Breast epithelium (tissue), 4 donors: ENCODE results near the gene MAPK1IP1L. TPM values are rescaled to one million over a fixed set of nuclear protein-coding genes. Genes with fewer than 3 reads are reported as not detected.

ENCODE experiments used
- DNase-seq, 2 donors: peaks; one replicate each; pipeline ENCODE4 v3.0.0-alpha.2; 2019; ENCODE audit warnings: low spot score in 2 of 2
- H3K27ac ChIP-seq, 2 donors: fragments of 200-600 bp; sonication (generic) in 1 of 2; one replicate each; pipeline ENCODE4 v1.5.1; 2016 to 2019; ENCODE audit warnings: mild to moderate bottlenecking in 1 of 2
- H3K27me3 ChIP-seq, 2 donors: fragments of 200-600 bp; sonication (generic) in 1 of 2; one replicate each; pipeline versions ENCODE4 v1.5.1 to v1.6.0; 2017 to 2019; ENCODE audit warnings: control low read depth in 1 of 2, mild to moderate bottlenecking in 1 of 2
- H3K36me3 ChIP-seq: fragments of 200-600 bp; one replicate; pipeline ENCODE4 v1.5.1; 2019
- H3K4me1 ChIP-seq, 2 donors: fragments of 200-600 bp; sonication (generic); one replicate each; pipeline ENCODE4 v1.5.1; 2016 to 2019; ENCODE audit warnings: control low read depth in 1 of 2
- H3K4me3 ChIP-seq, 3 donors: fragments of 200-600 bp; sonication (generic); 1 replicate in 2 of 3; 2 replicates in 1 of 3; pipeline ENCODE4 v1.5.1; 2016 to 2019; ENCODE audit warnings: mild to moderate bottlenecking in 3 of 3, moderate library complexity in 2 of 3
- H3K9me3 ChIP-seq, 2 donors: fragments of 200-600 bp; sonication (generic) in 1 of 2; one replicate each; pipeline ENCODE4 v1.5.1; 2016 to 2019; ENCODE audit warnings: control low read depth in 1 of 2
- CTCF ChIP-seq, 3 donors: fragments of 450-650 bp; IDR thresholded peaks; one replicate each; pipeline ENCODE4 v1.5.1; 2016 to 2017; ENCODE audit warnings: antibody characterized with exemption in 3 of 3, mild to moderate bottlenecking in 3 of 3, moderate library complexity in 3 of 3
- POLR2A ChIP-seq: fragments of 450-650 bp; IDR thresholded peaks from one replicate; pipeline ENCODE4 v1.6.1; 2016; ENCODE audit warnings: antibody characterized with exemption, mild to moderate bottlenecking, moderate library complexity
- POLR2AphosphoS5 ChIP-seq, 3 donors: sonication (generic); formaldehyde crosslinking; IDR thresholded peaks; one replicate each; pipeline ENCODE4 v1.6.1; 2017; ENCODE audit warnings: antibody characterized with exemption in 3 of 3
- intact Hi-C: fragments of 100-400 bp; cut with DNase I; formaldehyde crosslinking; loops from one replicate; pipeline ENCODE4 v1.15.1; 2023; ENCODE audit warnings: low total_unique reads
- total RNA-seq, 3 donors: library from RNA; depleted of rRNA; stranded (reverse); fragments of >200 nt; gene quantifications; one replicate each; pipeline ENCODE4 v1.1.0, GENCODE V29; 2016

The MAPK1IP1L gene
- total RNA-seq, 3 donors from 2014 or later, result 37.7 to 60.4 (median 39.4) TPM

GRCh38 chr14:55038708-55039107, 12.7 kb upstream of the MAPK1IP1L start:
- Histone ChIP-seq H3K27me3 (no peaks in the 10 kb centered on the region), H3K27ac (no peak overlapping the region), H3K36me3 (no peaks in the 10 kb centered on the region), H3K4me1 (no peaks in the 10 kb centered on the region), H3K4me3 (no peak overlapping the region), H3K9me3 (no peaks in the 10 kb centered on the region)
- no peak for DNase-seq
- intact Hi-C loops, result no loop called here
- TF ChIP-seq CTCF (IDR thresholded peaks at IDR 0.05), result no peak
- TF ChIP-seq POLR2AphosphoS5 (IDR thresholded peaks at IDR 0.05), result no peak
- TF ChIP-seq POLR2A, result no peak

GRCh38 chr14:55043528-55043927, 7.9 kb upstream of the MAPK1IP1L start:
- no peak for TF ChIP-seq POLR2A
- TF ChIP-seq CTCF (IDR thresholded peaks at IDR 0.05), result no peak
- no peak for TF ChIP-seq POLR2AphosphoS5 (IDR thresholded peaks at IDR 0.05)
- no peak overlapping the region for H3K27ac ChIP-seq
- H3K9me3 ChIP-seq, result no peaks in the 10 kb centered on the region
- no peak overlapping the region for H3K4me3 ChIP-seq
- DNase-seq, result no peak
- H3K36me3 ChIP-seq, result no peaks in the 10 kb centered on the region
- no peaks in the 10 kb centered on the region for H3K27me3 ChIP-seq
- intact Hi-C loops, result no loop called here
- H3K4me1 ChIP-seq, result no peaks in the 10 kb centered on the region

- intact Hi-C loops, result no loop called here
These were observed 6.4 kb upstream of the MAPK1IP1L start for GRCh38 chr14:55045087-55045486.

GRCh38 chr14:55047301-55048053, 4.0 kb upstream of the MAPK1IP1L start:
- Histone ChIP-seq H3K36me3 (no peaks in the 10 kb centered on the region), H3K4me3 (no peak overlapping the region), H3K27ac (no peak overlapping the region), H3K9me3 (no peaks in the 10 kb centered on the region), H3K4me1 (no peaks in the 10 kb centered on the region), H3K27me3 (no peaks in the 10 kb centered on the region)
- intact Hi-C loops, result no loop called here
- TF ChIP-seq POLR2A, result no peak
- TF ChIP-seq CTCF (IDR thresholded peaks at IDR 0.05), result no peak
- no peak for TF ChIP-seq POLR2AphosphoS5 (IDR thresholded peaks at IDR 0.05)
- DNase-seq, result no peak

More at GRCh38 chr14:55045087-55045486, 6.4 kb upstream of the MAPK1IP1L start:
- Histone ChIP-seq H3K27me3 (no peaks in the 10 kb centered on the region), H3K9me3 (no peaks in the 10 kb centered on the region), H3K4me1 (no peaks in the 10 kb centered on the region), H3K36me3 (no peaks in the 10 kb centered on the region), H3K27ac (no peak overlapping the region), H3K4me3 (no peak overlapping the region)
- DNase-seq, result no peak
- no peak for TF ChIP-seq CTCF (IDR thresholded peaks at IDR 0.05)
- TF ChIP-seq POLR2A, result no peak
- no peak for TF ChIP-seq POLR2AphosphoS5 (IDR thresholded peaks at IDR 0.05)

- intact Hi-C loops, result no loop called here
- Histone ChIP-seq H3K4me1 (peaks cover 0 to 9% of the 10 kb centered on the region in 2 donors), H3K4me3 (no peak overlapping the region), H3K27me3 (no peaks in the 10 kb centered on the region), H3K27ac (no peak overlapping the region), H3K36me3 (no peaks in the 10 kb centered on the region), H3K9me3 (no peaks in the 10 kb centered on the region)
- TF ChIP-seq POLR2AphosphoS5 (IDR thresholded peaks at IDR 0.05), result no peak
- TF ChIP-seq CTCF (IDR thresholded peaks at IDR 0.05), result no peak
- TF ChIP-seq POLR2A, result no peak
- DNase-seq, result no peak
These were observed 2.5 kb upstream of the MAPK1IP1L start for GRCh38 chr14:55048900-55049436.
